Fibroblast of pulmonary artery (primary cell): Measurements from ENCODE around the gene ABLIM2.

Experiments
- DNase-seq: peaks from one replicate; pipeline ENCODE4 v3.0.0-alpha.2; 2010; ENCODE audit warnings: low read depth
- H3K4me3 ChIP-seq: replicated peaks from 2 replicates; pipeline ENCODE4 v1.5.1; 2011; ENCODE audit warnings: low read depth, mild to moderate bottlenecking, control low read depth, low read length, moderate library complexity
- CTCF ChIP-seq: IDR thresholded peaks from 2 replicates; pipeline ENCODE4 v1.5.1; 2011; ENCODE audit warnings: mild to moderate bottlenecking, control low read depth, low read length, inconsistent platforms; ENCODE audit errors: missing control alignments

ABLIM2 gene

GRCh38 chr4:8081621-8082516 lies 76.7 kb downstream of the ABLIM2 start:
- DNase-seq: no peak
- TF ChIP-seq CTCF: no peak
- no peak overlapping the region for H3K4me3 ChIP-seq

DNA sequence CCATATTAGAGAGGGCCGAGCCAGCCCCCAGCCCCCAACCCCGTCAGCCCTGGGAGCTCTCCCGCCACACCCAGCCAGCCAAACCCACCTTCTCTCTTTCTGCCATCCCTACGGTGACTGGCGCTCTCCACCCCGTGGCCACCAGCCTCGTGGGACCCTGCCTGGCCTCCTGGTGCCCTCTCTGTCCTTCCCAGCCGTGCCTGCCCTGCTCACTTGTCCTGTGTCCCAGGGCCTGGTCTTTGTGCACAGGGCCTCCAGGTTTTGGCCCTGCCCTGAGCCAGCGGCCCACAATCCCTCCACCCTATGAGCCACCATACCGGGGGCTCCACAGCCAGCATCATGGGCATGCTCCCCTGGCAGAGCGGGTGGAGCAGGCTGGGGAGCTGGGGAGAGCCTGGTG lies 77.4 kb downstream of the ABLIM2 start:
- no peak for TF ChIP-seq CTCF
- H3K4me3 ChIP-seq: no peak overlapping the region
- DNase-seq: no peak

- no peak for DNase-seq
- H3K4me3 ChIP-seq: no peak overlapping the region
- no peak for TF ChIP-seq CTCF
Measured at GRCh38 chr4:8080754-8081065, 77.9 kb downstream of the ABLIM2 start.

DNA sequence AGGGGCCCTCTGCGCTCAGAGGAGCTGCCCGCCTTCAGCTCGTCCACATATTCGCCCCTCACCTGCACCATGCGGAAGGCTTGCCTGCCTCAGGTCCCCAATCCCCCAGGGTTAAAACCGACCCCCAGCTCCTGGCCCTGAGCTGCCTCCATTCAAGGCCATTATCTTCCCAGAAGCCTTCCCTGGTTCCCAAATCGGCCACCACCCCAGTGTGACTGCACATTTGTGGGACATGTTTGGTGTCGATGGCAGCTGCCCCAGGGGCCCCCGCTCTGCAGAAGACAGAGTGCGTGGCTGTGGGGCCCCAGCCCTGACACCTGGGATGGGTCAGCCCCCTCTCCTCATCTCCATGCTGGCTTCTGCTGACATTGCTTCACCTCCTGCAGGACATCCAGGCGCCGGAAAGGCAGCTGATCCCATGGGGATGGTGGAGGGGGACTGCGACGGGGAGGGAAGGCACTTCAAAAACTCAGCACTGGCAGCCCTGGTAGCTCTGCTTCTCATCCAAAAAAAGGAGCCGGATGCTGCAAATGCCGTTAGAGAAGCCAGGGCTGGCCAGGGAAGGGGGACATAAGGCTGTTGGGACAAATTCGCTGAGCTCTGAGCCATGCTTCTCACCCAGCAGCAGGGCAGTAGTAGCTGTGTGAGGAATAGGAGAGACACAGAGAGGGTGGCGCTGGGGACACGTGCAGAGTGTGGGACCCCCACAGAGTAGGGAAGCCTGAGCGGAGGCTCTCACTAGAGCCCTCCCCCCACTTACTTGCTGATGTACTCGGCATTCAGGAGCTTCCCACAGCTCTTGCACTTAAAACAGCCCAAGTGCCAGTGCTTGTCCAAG lies 78.5 kb downstream of the ABLIM2 start:
- no peak for TF ChIP-seq CTCF

DNA sequence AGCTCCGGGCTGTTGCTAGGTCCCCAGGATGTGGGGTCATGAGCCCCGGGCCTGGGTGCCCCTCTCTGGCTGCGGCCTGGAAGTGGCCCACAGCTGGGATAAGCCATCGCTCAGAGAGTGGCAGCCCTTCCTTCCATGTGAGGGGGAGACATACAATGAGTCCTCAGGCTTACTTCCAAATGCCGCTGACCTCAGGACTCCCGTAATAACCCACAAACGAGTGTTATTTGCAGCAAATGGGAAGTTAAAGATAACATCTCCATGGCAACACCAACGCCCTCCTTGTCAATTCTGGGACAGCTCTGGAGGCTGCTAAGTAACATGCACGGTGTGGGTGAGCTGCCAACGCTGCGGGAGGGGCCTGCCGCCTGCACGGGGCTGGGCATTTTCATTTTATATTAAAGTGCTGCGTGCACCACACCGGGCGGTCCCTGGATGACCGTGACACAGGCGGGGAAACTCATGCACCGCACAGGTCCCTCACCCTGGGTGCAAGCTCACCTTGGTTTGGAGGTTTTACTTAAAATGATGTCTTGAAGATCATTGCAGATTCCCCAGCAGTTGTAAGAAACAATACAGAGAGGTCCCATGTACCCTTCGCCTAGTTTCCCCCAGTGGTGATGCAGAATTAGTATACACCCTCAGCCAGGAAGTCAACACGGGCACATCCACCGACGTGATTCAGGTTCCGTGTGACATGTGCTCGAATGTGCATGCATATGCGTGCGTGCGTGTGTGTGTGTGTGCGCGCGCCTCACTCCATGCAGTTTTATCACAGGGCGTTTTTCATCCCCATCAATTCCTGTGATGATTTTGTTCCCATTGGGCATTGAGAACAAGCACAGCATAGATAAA lies 79.4 kb downstream of the ABLIM2 start:
- no peak for TF ChIP-seq CTCF
- DNase-seq: peak; percentile 53
- no peak overlapping the region for H3K4me3 ChIP-seq

More for the DNA sequence above, 78.5 kb downstream of the ABLIM2 start:
- DNase-seq: no peak
- no peak overlapping the region for H3K4me3 ChIP-seq

GRCh38 chr4:8078610-8079015 lies 80.0 kb downstream of the ABLIM2 start:
- no peak for DNase-seq
- H3K4me3 ChIP-seq: no peak overlapping the region
- TF ChIP-seq CTCF: no peak
